Measurements from ENCODE around the gene PAX8. TPM values are rescaled to one million over a fixed set of nuclear protein-coding genes. Genes with fewer than 3 reads are reported as not detected.
A peak's percentile ranks its signal among the peaks of the same experiment; 100 is the strongest.

Gene PAX8
- total and polyA plus RNA-seq, 2 of the 13 experiments (the other 11 are each of a cell fraction or from before 2014, with no cell fraction given) = 1.5 to 8.8 TPM

GRCh38 chr2:113282747-113283533 is 4.2 kb upstream of the PAX8 start (continued):
- TF ChIP-seq CEBPZ (IDR thresholded peaks at IDR 0.05; ENCODE audit: low read length) = no peak
- TF ChIP-seq KDM4B (CRISPR knock-in tag; IDR thresholded peaks at IDR 0.05) = no peak; the same call in 1 of the 2 replicates
- no peak for TF ChIP-seq ZNF251 (CRISPR knock-in tag; IDR thresholded peaks at IDR 0.05)
- TF ChIP-seq ZNF75D (CRISPR knock-in tag; IDR thresholded peaks at IDR 0.05; ENCODE audit: borderline replicate concordance) = no peak
- TF ChIP-seq ZNF574 (CRISPR knock-in tag; IDR thresholded peaks at IDR 0.05) = peak; percentile 81
- no peak for TF ChIP-seq ZC3H13 (CRISPR knock-in tag; IDR thresholded peaks at IDR 0.05)
- TF ChIP-seq MAFK (conservative IDR thresholded peaks at IDR 0.05 in 1 of 2, IDR thresholded peaks at IDR 0.05 in 1 of 2; ENCODE audit: low read length in 2 of 2) = no peak
- TF ChIP-seq ATF4 (CRISPR knock-in tag; IDR thresholded peaks at IDR 0.05) = no peak
- no peak for TF ChIP-seq DDIT3 (CRISPR knock-in tag; IDR thresholded peaks at IDR 0.05)
- peak; percentile 87; the same call in 1 of the 2 replicates for TF ChIP-seq CBX5 (CRISPR knock-in tag; IDR thresholded peaks at IDR 0.05; ENCODE audit: borderline replicate concordance)
- no peak for TF ChIP-seq SP2 (CRISPR knock-in tag; IDR thresholded peaks at IDR 0.05)
- TF ChIP-seq ARID2 (CRISPR knock-in tag; IDR thresholded peaks at IDR 0.05; ENCODE audit: borderline replicate concordance) = no peak
- no peak for TF ChIP-seq ZSCAN12 (CRISPR knock-in tag; IDR thresholded peaks at IDR 0.05)
- TF ChIP-seq KLF13 (CRISPR knock-in tag; IDR thresholded peaks at IDR 0.05) = no peak
- 0 out of 2 replicates have a peak, but pooled peaks have one; percentile 11 for TF ChIP-seq THRA (CRISPR knock-in tag; IDR thresholded peaks at IDR 0.05; ENCODE audit: borderline replicate concordance)
- TF ChIP-seq MBD4 (IDR thresholded peaks at IDR 0.05; ENCODE audit: borderline replicate concordance, low read length) = no peak
- TF ChIP-seq ZNF160 (CRISPR knock-in tag; IDR thresholded peaks at IDR 0.05) = peak; percentile 65; the same call in 1 of the 2 replicates
- TF ChIP-seq GTF2F1 (IDR thresholded peaks at IDR 0.05; ENCODE audit: low read length) = no peak
- TF ChIP-seq ZNF761 (CRISPR knock-in tag; conservative IDR thresholded peaks at IDR 0.05) = 0 out of 2 replicates have a peak, but pooled peaks have one; percentile 62
- TF ChIP-seq ETV6 (CRISPR knock-in tag; conservative IDR thresholded peaks at IDR 0.05) = no peak; the same call in 1 of the 2 replicates
- TF ChIP-seq NR2F2 (IDR thresholded peaks at IDR 0.05; ENCODE audit: borderline replicate concordance, low read depth) = 0 out of 2 replicates have a peak, but pooled peaks have one; percentile 24
